Ishikawa (cell line): Measurements from ENCODE around the gene EFHD1.

Source experiments
- EGR1 ChIP-seq: IDR thresholded peaks from 2 replicates; pipeline ENCODE4 v1.6.1; 2012
- EP300 ChIP-seq: IDR thresholded peaks from 2 replicates; pipeline ENCODE4 v1.6.1; 2012; ENCODE audit warnings: borderline replicate concordance
- FOXM1 ChIP-seq: IDR thresholded peaks from 2 replicates; pipeline ENCODE4 v1.6.1; 2012; ENCODE audit warnings: low read depth, borderline replicate concordance
- YY1 ChIP-seq: IDR thresholded peaks from 2 replicates; pipeline ENCODE4 v1.6.1; 2012; ENCODE audit warnings: low read depth
- TF ChIP-seq, protein P1 (sequence below): IDR thresholded peaks from 2 replicates; pipeline ENCODE4 v1.6.1; 2012; ENCODE audit warnings: low read depth, mild to moderate bottlenecking

DNA sequence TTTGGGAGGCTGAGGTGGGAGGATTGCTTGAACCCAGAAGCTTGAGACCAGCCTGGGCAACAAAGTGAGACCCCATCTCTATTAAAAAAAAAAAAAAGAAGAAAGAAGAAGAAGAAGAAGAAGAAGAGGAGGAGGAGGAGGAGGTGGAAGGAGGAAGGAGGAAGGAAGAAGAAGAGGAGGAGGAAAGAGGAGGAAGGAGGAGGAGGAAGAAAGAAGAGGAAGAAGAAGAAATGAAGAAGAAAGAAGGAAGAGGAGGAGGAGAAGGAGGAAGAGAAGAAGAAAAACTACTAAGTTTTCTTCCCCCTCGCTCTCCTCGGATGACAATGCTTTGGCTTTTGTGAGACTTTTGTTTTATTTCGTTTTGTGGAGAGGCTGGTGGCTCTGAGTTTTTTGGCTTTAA is 30.1 kb upstream of the EFHD1 start:
- TF ChIP-seq YY1 (no peak), FOXM1 (no peak), EGR1 (no peak), EP300 (no peak)
- TF ChIP-seq, protein P1, sequence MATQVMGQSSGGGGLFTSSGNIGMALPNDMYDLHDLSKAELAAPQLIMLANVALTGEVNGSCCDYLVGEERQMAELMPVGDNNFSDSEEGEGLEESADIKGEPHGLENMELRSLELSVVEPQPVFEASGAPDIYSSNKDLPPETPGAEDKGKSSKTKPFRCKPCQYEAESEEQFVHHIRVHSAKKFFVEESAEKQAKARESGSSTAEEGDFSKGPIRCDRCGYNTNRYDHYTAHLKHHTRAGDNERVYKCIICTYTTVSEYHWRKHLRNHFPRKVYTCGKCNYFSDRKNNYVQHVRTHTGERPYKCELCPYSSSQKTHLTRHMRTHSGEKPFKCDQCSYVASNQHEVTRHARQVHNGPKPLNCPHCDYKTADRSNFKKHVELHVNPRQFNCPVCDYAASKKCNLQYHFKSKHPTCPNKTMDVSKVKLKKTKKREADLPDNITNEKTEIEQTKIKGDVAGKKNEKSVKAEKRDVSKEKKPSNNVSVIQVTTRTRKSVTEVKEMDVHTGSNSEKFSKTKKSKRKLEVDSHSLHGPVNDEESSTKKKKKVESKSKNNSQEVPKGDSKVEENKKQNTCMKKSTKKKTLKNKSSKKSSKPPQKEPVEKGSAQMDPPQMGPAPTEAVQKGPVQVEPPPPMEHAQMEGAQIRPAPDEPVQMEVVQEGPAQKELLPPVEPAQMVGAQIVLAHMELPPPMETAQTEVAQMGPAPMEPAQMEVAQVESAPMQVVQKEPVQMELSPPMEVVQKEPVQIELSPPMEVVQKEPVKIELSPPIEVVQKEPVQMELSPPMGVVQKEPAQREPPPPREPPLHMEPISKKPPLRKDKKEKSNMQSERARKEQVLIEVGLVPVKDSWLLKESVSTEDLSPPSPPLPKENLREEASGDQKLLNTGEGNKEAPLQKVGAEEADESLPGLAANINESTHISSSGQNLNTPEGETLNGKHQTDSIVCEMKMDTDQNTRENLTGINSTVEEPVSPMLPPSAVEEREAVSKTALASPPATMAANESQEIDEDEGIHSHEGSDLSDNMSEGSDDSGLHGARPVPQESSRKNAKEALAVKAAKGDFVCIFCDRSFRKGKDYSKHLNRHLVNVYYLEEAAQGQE = no peak
